ENCODE results near the gene DNAJB1.

The DNAJB1 gene

DNA sequence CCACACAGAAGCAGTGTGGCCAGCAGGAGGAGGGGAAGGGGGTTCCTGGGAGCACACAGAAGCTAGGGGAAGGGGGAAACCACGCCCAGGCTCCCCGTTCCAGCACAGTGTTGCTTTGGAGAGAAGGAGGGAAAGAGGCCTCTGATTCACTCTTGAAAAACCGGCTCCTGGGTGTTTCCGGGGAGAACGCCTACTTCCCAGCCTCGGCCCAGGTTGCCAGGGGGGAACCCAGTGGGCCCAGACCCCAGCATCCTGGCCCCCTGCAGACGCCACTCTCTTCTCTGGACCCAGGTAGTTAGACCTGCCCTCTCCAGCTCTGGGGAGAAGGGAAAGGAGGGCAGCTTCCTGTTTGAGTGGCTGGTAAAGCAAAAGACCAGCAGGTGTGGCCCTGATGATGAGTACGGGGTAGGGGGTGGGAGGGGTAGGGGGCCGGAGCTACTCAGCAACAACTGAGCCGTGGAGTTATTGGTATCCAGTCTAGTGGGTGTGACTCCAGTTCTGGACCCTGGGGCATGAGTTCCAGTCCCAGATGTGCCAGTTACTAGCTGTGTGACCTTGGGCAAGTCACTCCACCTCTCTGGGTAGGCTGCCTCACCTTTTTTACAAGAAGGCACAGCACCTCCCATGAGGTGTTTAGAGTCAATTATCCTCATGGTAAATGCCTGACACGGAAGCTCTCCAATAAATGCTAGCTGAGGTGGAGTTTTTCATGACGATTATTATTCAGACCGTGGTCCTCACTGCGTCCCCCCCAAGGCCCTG, 23.1 kb downstream of the DNAJB1 start:
- no peak for DNase-seq

- no peak for DNase-seq
Observed at GRCh38 chr19:14494411-14494810, 23.8 kb downstream of the DNAJB1 start.

GRCh38 chr19:14492756-14493337, 25.4 kb downstream of the DNAJB1 start:
- DNase-seq: no peak

DNA sequence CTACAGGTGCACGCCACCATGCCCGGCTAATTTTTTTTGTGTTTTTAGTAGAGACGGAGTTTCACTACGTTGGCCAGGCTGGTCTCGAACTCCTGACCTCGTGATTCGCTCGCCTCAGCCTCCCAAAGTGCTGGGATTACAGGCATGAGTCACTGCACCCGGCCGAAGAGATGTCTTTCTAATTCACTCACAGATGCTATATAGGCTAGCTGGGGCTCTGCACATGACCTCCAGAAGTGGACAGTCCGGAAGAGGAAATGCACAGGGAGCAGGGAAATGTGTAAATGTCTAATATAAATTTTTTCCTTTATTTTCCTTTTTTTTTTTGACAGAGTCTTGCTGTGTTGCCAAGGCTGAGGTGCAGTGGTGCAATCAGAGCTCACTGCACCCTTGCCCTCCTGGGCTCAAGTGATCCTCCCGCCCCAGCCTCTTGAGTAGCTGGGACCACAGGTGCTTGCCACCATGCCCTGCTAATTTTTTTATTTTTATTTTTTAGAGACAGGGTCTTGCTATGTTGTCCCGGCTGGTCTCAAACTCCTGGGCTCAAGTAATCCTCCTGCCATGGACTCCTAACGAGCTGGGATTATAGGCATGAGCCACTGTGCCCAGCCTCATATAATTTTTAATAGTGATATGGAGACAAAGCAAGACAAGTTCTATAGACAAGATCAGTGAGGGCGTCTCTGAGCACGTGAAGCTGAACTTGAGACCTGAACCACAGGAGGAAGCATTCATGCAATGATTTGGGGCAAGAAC, 30.6 kb downstream of the DNAJB1 start:
- DNase-seq: no peak

DNA sequence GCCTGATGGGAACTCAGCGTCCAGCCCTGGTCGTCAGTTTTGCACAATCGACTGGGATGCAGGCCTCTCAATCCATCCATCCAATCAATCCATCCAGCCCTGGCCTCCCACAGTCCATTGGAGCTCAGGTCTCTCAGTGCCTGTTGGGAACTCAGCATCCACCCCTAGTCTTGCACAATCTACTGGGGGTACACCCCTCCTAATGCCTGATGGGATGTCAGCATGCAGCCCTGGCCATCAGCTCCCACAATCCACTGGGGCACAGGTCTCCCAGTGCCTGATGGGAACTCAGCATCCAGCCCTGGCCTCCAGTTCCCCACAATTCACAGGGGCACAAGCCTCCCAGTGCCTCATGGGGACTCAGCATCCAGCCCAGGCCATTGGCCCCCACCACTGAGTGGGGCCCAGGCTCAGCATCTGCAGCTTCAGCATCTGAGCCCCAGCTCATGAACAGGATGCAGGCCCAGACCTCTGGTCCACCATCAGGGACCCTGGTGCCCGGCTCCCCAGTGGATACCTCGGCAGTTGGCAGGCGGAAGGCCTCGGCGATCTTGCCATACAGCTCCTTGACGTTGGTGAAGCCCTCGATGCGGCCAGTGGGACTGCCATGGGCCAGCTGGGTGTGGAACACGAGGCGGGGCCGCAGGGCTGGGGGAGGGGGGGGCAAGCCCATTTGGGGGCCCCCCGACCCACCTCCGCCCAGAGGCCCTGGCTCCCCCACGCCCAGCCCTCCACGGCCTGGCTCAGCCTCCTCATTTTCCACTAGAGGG, 35.8 kb downstream of the DNAJB1 start:
- DNase-seq: no peak

- DNase-seq: no peak
Observed at GRCh38 chr19:14480700-14481079, 37.5 kb downstream of the DNAJB1 start.

- peak; percentile 52 for DNase-seq
Observed at GRCh38 chr19:14479975-14480699, 38.1 kb downstream of the DNAJB1 start.

DNA sequence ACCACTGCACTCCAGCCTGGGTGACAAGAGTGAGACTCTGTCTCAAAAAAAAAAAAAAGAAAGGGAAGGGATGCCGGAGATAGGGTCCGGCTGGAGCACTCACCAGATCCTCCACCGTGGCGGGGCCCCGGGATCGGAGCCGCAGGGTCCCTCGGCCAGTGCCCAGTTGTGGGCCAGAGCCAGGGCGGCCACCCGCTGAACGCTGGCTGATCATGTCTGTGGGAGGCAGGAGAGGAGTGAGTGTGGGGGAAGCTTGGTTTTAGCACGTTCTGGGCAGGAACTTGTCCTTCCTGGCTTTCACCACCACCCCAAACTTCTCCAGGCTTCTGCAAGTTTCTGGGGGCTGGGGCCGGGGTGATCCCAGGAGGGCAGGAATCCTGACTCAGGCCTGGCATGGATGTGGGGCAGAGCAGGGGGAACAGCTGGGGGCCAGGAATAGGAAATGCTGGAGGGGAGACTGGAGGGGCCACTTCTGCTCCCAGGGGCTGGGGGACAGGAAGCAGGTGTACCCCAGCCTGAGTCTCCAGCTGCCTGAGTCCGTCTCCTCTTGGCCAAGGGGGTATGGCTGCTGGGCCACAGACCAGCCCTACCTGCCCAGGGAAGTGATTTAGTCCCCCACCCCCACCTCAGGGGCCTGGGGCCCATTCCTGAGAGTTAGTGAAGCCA, 38.8 kb downstream of the DNAJB1 start:
- no peak for DNase-seq

DNA sequence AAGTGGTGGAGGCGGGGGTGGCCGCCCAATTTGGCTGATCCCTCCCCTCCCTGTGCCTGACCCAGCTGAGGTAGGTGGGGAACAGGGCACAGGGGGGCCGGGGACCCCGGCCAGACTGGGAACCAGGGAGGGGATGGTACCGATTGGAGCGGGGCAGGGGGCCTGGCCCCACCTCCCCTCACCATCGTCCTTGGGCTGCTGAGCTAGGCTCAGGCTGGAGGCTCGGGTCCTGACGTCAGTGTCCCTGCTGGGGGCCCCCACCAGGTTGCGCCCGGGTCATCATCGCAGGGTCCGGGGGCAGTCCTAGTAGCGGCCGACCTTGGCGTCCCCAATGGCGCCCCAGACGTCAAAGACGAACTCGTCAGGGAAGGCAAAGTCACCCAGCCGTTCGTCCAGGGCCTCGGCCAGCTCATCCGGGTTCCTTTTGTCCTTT, 40.1 kb downstream of the DNAJB1 start:
- DNase-seq: no peak

DNA sequence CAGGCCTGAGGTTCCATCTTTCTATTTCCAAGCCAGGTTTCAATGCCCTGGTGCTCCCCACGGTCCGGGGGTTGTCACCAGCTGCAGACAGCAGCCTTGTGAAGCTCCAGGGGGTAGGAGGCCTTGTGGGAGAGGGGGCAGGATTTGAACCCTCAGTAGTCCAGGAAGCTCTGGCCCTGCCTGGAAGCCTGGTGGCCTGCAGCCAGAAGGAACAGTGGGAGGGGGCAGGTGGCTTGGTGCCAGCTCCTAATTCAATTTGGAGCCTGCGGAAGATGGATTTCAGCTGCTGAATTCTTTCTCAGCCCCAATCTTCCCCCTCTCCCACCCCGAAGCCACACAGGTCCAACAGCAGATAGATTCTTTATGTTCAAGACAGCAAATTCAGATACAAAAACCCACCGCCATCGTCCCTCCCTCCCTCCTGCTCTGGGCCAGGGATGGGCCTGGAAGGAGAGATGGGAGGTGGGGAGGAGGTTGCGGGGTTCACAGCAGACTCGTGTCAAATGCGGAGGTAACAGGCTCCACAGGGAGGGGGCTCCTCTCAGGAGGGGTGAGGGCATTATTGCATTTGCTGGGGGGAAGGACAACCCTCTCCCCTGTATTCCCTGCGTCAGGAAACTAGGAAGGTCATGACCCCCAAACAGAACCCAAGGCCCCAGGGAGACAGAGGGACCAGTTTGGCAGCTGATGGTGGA, 40.6 kb downstream of the DNAJB1 start:
- no peak for DNase-seq

GRCh38 chr19:14476673-14477401, 41.4 kb downstream of the DNAJB1 start:
- no peak for DNase-seq

DNA sequence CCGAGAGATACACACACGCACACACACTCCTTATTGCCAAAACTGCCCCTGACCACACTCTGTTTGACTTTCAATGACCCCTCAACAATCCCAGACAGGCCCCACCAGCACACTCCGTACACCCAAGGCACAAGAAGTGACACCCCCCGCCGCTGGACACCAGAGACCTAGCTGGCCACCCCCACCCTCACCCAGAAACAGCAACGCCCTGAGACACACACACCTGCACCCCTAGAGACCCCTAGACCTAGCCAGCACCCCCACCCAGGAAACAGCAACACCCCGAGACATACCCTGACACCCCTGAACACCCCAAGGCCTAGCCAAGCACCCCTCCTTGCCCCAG, 41.9 kb downstream of the DNAJB1 start:
- DNase-seq: no peak

DNA sequence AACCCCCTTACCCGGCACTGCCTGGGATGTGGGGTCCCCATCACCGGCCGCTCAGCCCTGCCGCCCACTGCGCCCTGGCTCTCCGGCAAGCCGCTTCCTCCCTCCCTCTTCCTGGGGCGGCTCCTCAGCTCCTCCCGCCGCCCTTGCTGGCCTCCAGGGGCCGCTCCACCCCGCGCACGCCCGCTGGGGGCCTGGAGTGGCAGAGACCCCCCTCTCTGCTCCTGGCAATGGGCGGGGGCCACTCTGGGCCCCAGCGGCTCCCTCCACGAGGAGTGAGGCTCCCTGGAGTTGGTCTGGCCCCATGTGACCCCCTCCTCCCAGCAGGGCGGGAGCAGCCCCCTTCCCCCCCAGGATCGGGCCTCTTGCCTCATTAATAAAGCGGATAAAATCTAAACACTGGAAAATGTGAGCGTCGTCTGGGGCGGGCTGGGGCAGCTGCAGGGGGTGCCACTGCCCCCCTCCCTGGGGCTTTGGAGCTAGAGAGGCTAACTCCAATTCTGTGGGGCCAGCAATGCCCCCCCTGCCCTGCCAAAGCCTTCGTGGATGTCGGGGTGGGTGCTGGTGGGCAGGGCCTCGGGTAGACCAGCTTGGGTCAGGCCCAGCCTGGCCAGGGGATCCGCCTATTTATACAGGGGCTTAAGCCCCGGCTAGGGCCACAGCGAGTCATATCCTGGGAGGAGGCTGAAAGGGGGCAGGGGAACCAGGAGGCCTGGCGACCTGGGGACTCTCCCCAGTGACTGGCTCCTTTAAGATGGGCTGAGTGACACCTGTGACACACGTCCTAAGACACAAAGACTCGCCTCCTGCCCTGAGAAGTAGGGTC, 42.7 kb downstream of the DNAJB1 start, which contains the start of gene PTGER1:
Gene PTGER1, minus strand, starts transcription at position 104 of the 823 bp plus-strand sequence. CDS start 1,034 bp downstream, outside the sequence.
- DNase-seq: no peak

DNA sequence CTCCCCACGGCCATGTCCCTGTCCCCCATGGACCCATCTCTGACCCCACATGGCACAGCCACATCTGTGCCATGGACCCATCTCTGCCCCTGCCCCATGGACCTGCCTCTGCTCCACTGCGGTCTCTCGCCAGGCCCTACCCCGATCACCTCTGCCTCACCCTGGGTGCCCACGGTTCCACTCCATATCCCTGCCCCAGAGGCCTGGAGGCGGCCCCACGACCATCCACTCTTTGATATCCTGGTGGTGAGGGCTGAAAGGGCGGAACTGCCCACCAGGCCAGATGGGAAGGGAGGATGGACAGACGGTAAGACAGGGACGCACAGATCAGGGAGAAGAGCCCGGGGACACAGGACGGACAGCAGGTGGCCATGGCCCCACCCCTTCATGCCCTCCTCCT, 43.4 kb downstream of the DNAJB1 start:
- DNase-seq: no peak

DNA sequence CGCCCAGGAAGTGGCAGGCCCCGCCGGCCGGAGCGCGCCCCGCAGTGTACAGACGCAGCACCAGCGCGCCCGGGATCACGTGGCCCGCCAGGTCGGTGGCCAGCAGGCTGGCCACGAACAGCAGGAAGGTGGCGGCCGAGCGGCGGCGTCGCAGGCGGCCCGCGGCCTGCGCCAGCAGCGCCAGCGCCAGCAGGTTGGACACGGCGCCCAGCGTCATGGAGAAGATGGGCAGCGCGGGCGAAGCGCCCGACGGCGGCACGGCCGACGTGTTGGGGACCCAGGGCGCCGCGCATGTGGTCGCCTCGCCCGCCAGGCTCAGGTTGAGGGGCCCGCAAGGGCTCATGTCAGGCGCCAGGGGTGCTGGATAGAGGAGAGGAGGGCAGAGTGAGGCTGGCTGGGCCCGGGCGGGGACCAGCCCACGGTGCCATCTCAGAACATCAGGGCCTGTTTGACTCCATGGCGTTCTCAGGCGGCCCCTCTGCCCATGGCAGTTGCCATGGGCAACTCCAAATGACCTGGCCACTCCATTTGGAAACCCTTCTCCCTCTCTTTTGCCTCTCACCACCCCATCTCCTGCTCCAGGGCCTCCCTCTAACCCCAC, 44.1 kb downstream of the DNAJB1 start:
- no peak for DNase-seq

- no peak for DNase-seq
Observed at GRCh38 chr19:14473073-14473977, 44.9 kb downstream of the DNAJB1 start.

DNA sequence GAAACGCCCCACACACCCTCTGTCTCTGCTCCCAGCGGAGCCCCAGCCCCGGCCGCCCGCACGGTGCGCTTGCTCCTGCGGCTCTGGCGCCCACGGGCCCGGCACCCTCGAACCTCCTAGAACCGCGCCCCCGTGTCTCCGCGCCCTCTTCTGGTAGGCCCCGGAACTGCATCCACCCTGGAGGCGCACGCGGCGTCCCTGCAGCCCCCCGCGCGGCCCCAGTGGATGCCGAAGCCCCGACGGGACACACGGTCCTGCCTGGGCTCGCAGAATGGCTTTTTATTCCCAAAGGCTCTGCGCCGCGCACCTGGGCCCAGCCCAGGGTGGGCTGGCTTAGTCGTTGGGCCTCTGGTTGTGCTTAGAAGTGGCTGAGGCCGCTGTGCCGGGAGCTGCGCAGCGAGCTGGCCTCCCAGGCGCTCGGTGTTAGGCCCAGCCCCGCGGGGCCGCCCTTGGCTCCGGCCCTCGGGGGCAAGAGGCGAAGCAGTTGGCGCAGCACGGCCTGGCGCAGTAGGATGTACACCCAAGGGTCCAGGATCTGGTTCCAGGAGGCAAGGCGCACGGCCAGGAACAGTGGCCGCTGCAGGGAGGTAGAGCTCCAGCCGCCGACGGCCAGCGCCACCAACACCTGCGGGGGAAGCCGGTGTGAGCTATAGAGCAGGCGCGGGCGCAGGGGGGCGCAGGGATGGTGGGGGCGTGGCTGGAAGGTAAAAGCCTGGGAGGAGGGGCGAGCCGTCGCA, 45.8 kb downstream of the DNAJB1 start:
- DNase-seq: peak; percentile 78
